IMR-90 (cell line): ENCODE results near the gene ST7. TPM values are rescaled to one million over a fixed set of nuclear protein-coding genes. Genes with fewer than 3 reads are reported as not detected.

Source experiments
- ATAC-seq: fragments of 200-7000 bp; cut with Tn5 transposase; 2 replicates; pipeline ENCODE4 v1.9.1; 2020; ENCODE audit warnings: low read depth, mild to moderate bottlenecking, moderate library complexity
- BruUV-seq: library from RNA; stranded (reverse); fragments of 400-500 nt; replicated peaks from 2 replicates; lab custom pipeline; 2021; lab: Mats Ljungman, UMichigan
- CTCF ChIA-PET: fragments of 300-600 bp; formaldehyde crosslinking; extraction: SDS; loops from one replicate; lab custom pipeline; 2021; ENCODE audit warnings: antibody characterized with exemption; lab: Yijun Ruan, JAX
- POLR2A ChIA-PET: fragments of 300-600 bp; sonication (Branson Sonifier 250); formaldehyde crosslinking; loops from one replicate; lab custom pipeline; 2022; ENCODE audit warnings: antibody characterized with exemption; ENCODE audit not compliant: unreplicated experiment; lab: Charles Lee
- DNase-seq: peaks from one replicate; pipeline ENCODE4 v3.0.0; 2013
- H2AFZ ChIP-seq: replicated peaks from 2 replicates; pipeline ENCODE3; 2013; ENCODE audit warnings: low read length, mild to moderate bottlenecking; ENCODE audit not compliant: poor library complexity
- H2AK5ac ChIP-seq: 2 replicates; pipeline ENCODE4 v1.6.1; 2013; ENCODE audit warnings: low read depth, low read length, inconsistent platforms
- H2AK9ac ChIP-seq: replicated peaks from 2 replicates; pipeline ENCODE3; 2013; ENCODE audit warnings: mild to moderate bottlenecking, low read depth, low read length, moderate library complexity; ENCODE audit not compliant: poor library complexity
- H2BK120ac ChIP-seq: 2 replicates; pipeline ENCODE4 v1.6.1; 2013; ENCODE audit warnings: low read depth, low read length, inconsistent platforms
- H2BK15ac ChIP-seq: 3 replicates; pipeline ENCODE4 v1.6.1; 2013; ENCODE audit warnings: low read depth, low read length, inconsistent platforms
- H2BK20ac ChIP-seq: 2 replicates; pipeline ENCODE4 v1.6.1; 2013; ENCODE audit warnings: low read depth, mild to moderate bottlenecking, inconsistent platforms, low read length, moderate library complexity
- H2BK5ac ChIP-seq: 2 replicates; pipeline ENCODE4 v1.6.1; 2013; ENCODE audit warnings: mild to moderate bottlenecking, low read depth, low read length, inconsistent platforms; ENCODE audit not compliant: poor library complexity, severe bottlenecking
- H3K14ac ChIP-seq: replicated peaks from 2 replicates; pipeline ENCODE4 v1.6.1; 2013; ENCODE audit warnings: low read depth, low read length, inconsistent platforms
- H3K18ac ChIP-seq: 2 replicates; pipeline ENCODE4 v1.6.1; 2013; ENCODE audit warnings: low read depth, low read length, control low read depth
- H3K23ac ChIP-seq: 2 replicates; pipeline ENCODE4 v1.6.1; 2013; ENCODE audit warnings: low read depth, low read length, inconsistent platforms
- H3K27ac ChIP-seq: 2 replicates; pipeline ENCODE4 v1.5.1; 2013; ENCODE audit warnings: mild to moderate bottlenecking, control low read depth, low read length; ENCODE audit not compliant: insufficient read depth
- H3K27me3 ChIP-seq: 2 replicates; pipeline ENCODE4 v1.6.1; 2013; ENCODE audit warnings: low read length; ENCODE audit not compliant: control insufficient read depth, insufficient read depth
- H3K36me3 ChIP-seq: 2 replicates; pipeline ENCODE4 v1.6.1; 2013; ENCODE audit warnings: low read length, mixed read lengths; ENCODE audit not compliant: control insufficient read depth, insufficient read depth
- H3K4ac ChIP-seq: 2 replicates; pipeline ENCODE4 v1.6.1; 2013; ENCODE audit warnings: low read depth, low read length, inconsistent platforms
- H3K4me1 ChIP-seq: 2 replicates; pipeline ENCODE4 v1.6.1; 2013; ENCODE audit warnings: low read length, mixed read lengths; ENCODE audit not compliant: control insufficient read depth, insufficient read depth
- H3K4me2 ChIP-seq: 2 replicates; pipeline ENCODE4 v1.6.1; 2013; ENCODE audit warnings: low read depth, mild to moderate bottlenecking, control low read depth, low read length, moderate library complexity
- H3K4me3 ChIP-seq: 2 replicates; pipeline ENCODE4 v1.5.1; 2013; ENCODE audit warnings: low read depth, mild to moderate bottlenecking, control low read depth, low read length, moderate library complexity; ENCODE audit not compliant: insufficient read depth
- H3K56ac ChIP-seq: 2 replicates; pipeline ENCODE4 v1.6.1; 2013; ENCODE audit warnings: low read length, inconsistent platforms; ENCODE audit not compliant: insufficient read depth; ENCODE audit errors: extremely low read depth
- H3K79me1 ChIP-seq, 2 experiments: 2 replicates each; pipeline ENCODE4 v1.6.1; 2013; ENCODE audit warnings: low read length in 2 of 2, inconsistent platforms in 1 of 2, low read depth in 1 of 2
- H3K9ac ChIP-seq: 2 replicates; pipeline ENCODE4 v1.6.1; 2013; ENCODE audit warnings: low read depth, low read length, control low read depth
- H3K9me1 ChIP-seq: 2 replicates; pipeline ENCODE4 v1.6.1; 2013; ENCODE audit warnings: low read length, inconsistent platforms; ENCODE audit not compliant: insufficient read depth
- H3K9me3 ChIP-seq: 2 replicates; pipeline ENCODE4 v1.6.1; 2013; ENCODE audit warnings: low read length; ENCODE audit not compliant: control insufficient read depth, insufficient read depth
- H4K20me1 ChIP-seq: 2 replicates; pipeline ENCODE4 v1.6.1; 2013; ENCODE audit warnings: low read length, inconsistent platforms; ENCODE audit not compliant: insufficient read depth
- H4K5ac ChIP-seq: 2 replicates; pipeline ENCODE4 v1.6.1; 2013; ENCODE audit warnings: mild to moderate bottlenecking, low read depth, low read length, control low read depth
- H4K8ac ChIP-seq, 2 experiments: 2 replicates each; pipeline ENCODE4 v1.6.1; 2013; ENCODE audit warnings: low read depth in 2 of 2, low read length in 2 of 2, control low read depth in 1 of 2, inconsistent platforms in 1 of 2
- H4K91ac ChIP-seq: 2 replicates; pipeline ENCODE4 v1.6.1; 2013; ENCODE audit warnings: low read depth, low read length, inconsistent platforms; ENCODE audit not compliant: insufficient read depth
- CEBPB ChIP-seq: IDR thresholded peaks from 2 replicates; pipeline ENCODE4 v1.6.1; 2012; ENCODE audit warnings: low read depth, low read length, improper control_type of control experiment
- FOS ChIP-seq: fragments of 150-350 bp; IDR thresholded peaks from 2 replicates; pipeline ENCODE4 v1.6.1; 2016; ENCODE audit warnings: low read depth, low read length
- MAFK ChIP-seq: IDR thresholded peaks from 2 replicates; pipeline ENCODE4 v1.6.1; 2012; ENCODE audit warnings: low read depth, low read length, improper control_type of control experiment
- RAD21 ChIP-seq: IDR thresholded peaks from 2 replicates; pipeline ENCODE4 v1.6.1; 2012; ENCODE audit warnings: low read length, improper control_type of control experiment
- RCOR1 ChIP-seq: IDR thresholded peaks from 2 replicates; pipeline ENCODE4 v1.6.1; 2012; ENCODE audit warnings: mild to moderate bottlenecking, low read length, improper control_type of control experiment; ENCODE audit not compliant: insufficient replicate concordance
- RFX5 ChIP-seq: IDR thresholded peaks from 2 replicates; pipeline ENCODE4 v1.8.0; 2012; ENCODE audit warnings: low read depth, mild to moderate bottlenecking, low read length, moderate library complexity
- SMC3 ChIP-seq: fragments of 150-350 bp; IDR thresholded peaks from 2 replicates; pipeline ENCODE4 v1.6.1; 2016; ENCODE audit warnings: low read depth, mild to moderate bottlenecking, antibody characterized with exemption, low read length, moderate library complexity
- WGBS, 2 experiments: methylation state at CpG; one replicate each; pipeline versions ENCODE4 v1.1.5 to v1.1.7; 2013; ENCODE audit warnings: missing lambda C conversion rate in 2 of 2; ENCODE audit not compliant: insufficient read length in 1 of 2; ENCODE audit errors: extremely low coverage in 2 of 2; 5-methylcytosine and 5-hydroxymethylcytosine counted together
- dilution Hi-C: fragments of 300-500 bp; cut with HindIII; formaldehyde crosslinking; loops from one replicate; pipeline ENCODE4 v1.14.3; 2018; ENCODE audit warnings: low sequenced_read_pairs; ENCODE audit not compliant: unreplicated experiment
- in situ Hi-C: fragments of 300-500 bp; cut with MboI; formaldehyde crosslinking; loops from 3 replicates; pipeline ENCODE4 v1.14.3; 2019; ENCODE audit warnings: low sequenced_read_pairs, inconsistent platforms, mixed read lengths
- intact Hi-C: fragments of 100-400 bp; cut with micrococcal nuclease; formaldehyde crosslinking; loops from 2 replicates; pipeline ENCODE4 v1.10.0; 2022
- polyA plus RNA-seq, 3 experiments: library from polyadenylated mRNA; depleted of rRNA; stranded (reverse); fragments of >200 nt; gene quantifications; 2 replicates each; pipeline ENCODE4 v1.2.3, GENCODE V29; 2012; ENCODE audit warnings: low replicate concordance in 1 of 3
- total RNA-seq: library from RNA; depleted of rRNA; stranded (reverse); fragments of >200 nt; gene quantifications from 2 replicates; pipeline ENCODE4 v1.2.3, GENCODE V29; 2012
- TF ChIP-seq, protein P1 (sequence below): conservative IDR thresholded peaks from 2 replicates; pipeline ENCODE4 v1.5.1; 2012; ENCODE audit warnings: mild to moderate bottlenecking, low read depth, low read length, improper control_type of control experiment

ST7 gene
- total and polyA plus RNA-seq, 2 of the 4 experiments (the other 2 are of a cell fraction) = 18.6 to 26.0 TPM

DNA sequence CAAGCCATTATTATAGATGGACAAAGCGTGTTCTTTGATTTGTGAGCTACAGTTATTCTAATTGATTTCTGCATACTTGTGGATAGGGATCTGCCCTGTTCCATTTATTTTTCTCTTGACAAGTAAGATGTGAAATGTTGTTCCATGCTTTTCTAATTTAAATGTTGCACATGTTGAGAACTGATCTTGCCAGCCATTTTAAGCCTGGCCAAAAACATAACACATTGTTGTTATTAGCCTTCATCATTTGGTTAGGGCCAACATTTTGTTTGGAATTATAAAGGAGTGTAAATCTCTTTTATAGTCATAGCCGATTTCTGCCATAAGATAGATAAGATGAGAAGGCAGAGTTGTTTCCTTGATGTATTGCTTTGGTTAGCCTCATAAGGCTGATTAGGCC lies 252.6 kb downstream of the ST7 start:
- H3K36me3 ChIP-seq = peaks cover 6% of the 10 kb centered on the region
- H3K27me3 ChIP-seq = no peaks in the 10 kb centered on the region
- H2AK9ac ChIP-seq = no peak overlapping the region
- H3K9me1 ChIP-seq = peaks cover 2% of the 10 kb centered on the region; the same call in 1 of the 2 replicates
- dilution Hi-C loops = no loop called here
- H3K4me3 ChIP-seq = no peak overlapping the region
- no peak overlapping the region for H3K4ac ChIP-seq
- H3K4me1 ChIP-seq = peaks cover 5% of the 10 kb centered on the region
- no peak overlapping the region for H2BK5ac ChIP-seq
- ChIA-PET CTCF (interaction anchor here (0.9 kb wide), 1 partner anchor 48 kb away, joined by 3 read pairs; no protein-coding TSS in a partner anchor), POLR2A (no interaction called here)
- no TSS peak for BruUV-seq
- no peak overlapping the region for H2AK5ac ChIP-seq
- WGBS, 2 experiments = no CpG with 5 or more reads among the region's 2 CpGs
- no peak overlapping the region for H2BK120ac ChIP-seq
- intact Hi-C loops = no loop called here
- no peak for TF ChIP-seq SMC3
- TF ChIP-seq MAFK = no peak
- no peak for TF ChIP-seq CEBPB
- TF ChIP-seq FOS = no peak
- no peak for TF ChIP-seq RCOR1
- no peak for TF ChIP-seq RFX5
- TF ChIP-seq RAD21 = no peak
- TF ChIP-seq, protein P1, sequence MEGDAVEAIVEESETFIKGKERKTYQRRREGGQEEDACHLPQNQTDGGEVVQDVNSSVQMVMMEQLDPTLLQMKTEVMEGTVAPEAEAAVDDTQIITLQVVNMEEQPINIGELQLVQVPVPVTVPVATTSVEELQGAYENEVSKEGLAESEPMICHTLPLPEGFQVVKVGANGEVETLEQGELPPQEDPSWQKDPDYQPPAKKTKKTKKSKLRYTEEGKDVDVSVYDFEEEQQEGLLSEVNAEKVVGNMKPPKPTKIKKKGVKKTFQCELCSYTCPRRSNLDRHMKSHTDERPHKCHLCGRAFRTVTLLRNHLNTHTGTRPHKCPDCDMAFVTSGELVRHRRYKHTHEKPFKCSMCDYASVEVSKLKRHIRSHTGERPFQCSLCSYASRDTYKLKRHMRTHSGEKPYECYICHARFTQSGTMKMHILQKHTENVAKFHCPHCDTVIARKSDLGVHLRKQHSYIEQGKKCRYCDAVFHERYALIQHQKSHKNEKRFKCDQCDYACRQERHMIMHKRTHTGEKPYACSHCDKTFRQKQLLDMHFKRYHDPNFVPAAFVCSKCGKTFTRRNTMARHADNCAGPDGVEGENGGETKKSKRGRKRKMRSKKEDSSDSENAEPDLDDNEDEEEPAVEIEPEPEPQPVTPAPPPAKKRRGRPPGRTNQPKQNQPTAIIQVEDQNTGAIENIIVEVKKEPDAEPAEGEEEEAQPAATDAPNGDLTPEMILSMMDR = no peak
- in situ Hi-C loops = no loop called here
- H4K91ac ChIP-seq = no peak overlapping the region
- H2AFZ ChIP-seq = no peak overlapping the region
- no peaks in the 10 kb centered on the region for H4K20me1 ChIP-seq
- H3K23ac ChIP-seq = no peak overlapping the region
- H4K5ac ChIP-seq = no peak overlapping the region
- no peak overlapping the region for H3K56ac ChIP-seq
- no peak overlapping the region for H2BK20ac ChIP-seq
- H4K8ac ChIP-seq = no peak overlapping the region
- H3K27ac ChIP-seq = no peak overlapping the region
- no peak overlapping the region for H3K14ac ChIP-seq
- no peaks in the 10 kb centered on the region for H3K9me3 ChIP-seq
- ATAC-seq = no peak
- no peak overlapping the region for H3K9ac ChIP-seq
- H3K79me1 ChIP-seq = no peaks in the 10 kb centered on the region; a peak in 1 of 4 replicates
- no peak overlapping the region for H2BK15ac ChIP-seq
- no peak overlapping the region for H3K4me2 ChIP-seq
- no peak overlapping the region for H3K18ac ChIP-seq
- DNase-seq = no peak
